Measurements from ENCODE around the gene HELZ2.
"Not testable (repeated sequence)": the region's sequence is repeated elsewhere in the genome, so short reads cannot be mapped to it uniquely, and the experiment has no call there.

Gene HELZ2

GRCh38 chr20:63564036-63564810 is 9.8 kb downstream of the HELZ2 start:
- no peak for DNase-seq (ENCODE audit: low spot score)
- no peak for TF ChIP-seq CTCF (IDR thresholded peaks at IDR 0.05; ENCODE audit: extremely low read depth, missing control alignments)

- no peak for DNase-seq (ENCODE audit: low spot score)
- TF ChIP-seq CTCF (IDR thresholded peaks at IDR 0.05; ENCODE audit: extremely low read depth, missing control alignments): no peak
Observed at GRCh38 chr20:63563225-63563935, 10.7 kb downstream of the HELZ2 start.

DNA sequence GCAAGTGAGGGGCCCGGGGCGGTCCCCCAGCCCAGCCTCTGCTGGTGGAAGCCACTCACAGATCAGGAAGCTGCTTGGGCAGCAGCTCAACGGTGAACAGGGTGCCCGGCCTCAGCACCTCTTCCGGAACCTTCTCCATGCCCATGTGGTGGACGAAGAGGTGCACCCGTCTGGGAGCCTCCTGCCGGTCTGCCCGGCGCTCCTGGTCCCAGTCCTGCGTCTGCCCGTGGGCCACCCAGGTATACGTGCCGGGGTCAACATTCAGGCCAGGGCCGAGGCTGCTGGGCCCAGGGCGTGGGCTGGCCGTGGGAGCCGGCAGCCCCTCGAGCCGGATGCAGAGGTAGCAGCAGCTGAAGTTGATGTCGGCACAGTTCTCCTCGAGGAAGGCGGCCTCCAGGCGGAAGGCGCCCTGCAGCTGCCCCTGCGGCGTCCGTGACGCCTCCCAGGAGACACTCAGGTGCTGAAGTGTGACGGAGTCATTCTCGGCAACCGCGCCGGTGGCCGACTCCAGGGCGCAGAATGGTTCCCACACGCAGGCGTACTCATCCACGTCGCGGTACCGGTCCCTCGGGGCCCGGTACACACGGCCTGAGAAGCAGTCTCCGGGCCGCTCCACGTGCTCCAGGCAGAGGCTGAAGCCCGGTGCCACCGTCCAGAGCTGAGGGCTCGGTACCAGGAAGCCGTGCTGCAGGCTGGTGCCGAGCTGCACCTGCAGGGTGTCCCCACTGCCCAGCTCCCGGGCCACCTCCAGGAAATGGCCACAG is 11.4 kb downstream of the HELZ2 start:
- TF ChIP-seq CTCF (IDR thresholded peaks at IDR 0.05; ENCODE audit: extremely low read depth, missing control alignments): no peak
- DNase-seq (ENCODE audit: low spot score): no peak

- DNase-seq (ENCODE audit: low spot score): no peak
- TF ChIP-seq CTCF (IDR thresholded peaks at IDR 0.05; ENCODE audit: extremely low read depth, missing control alignments): no peak
Observed at GRCh38 chr20:63561624-63562396, 12.2 kb downstream of the HELZ2 start.

GRCh38 chr20:63560856-63561609 is 13.0 kb downstream of the HELZ2 start:
- TF ChIP-seq CTCF (IDR thresholded peaks at IDR 0.05; ENCODE audit: extremely low read depth, missing control alignments): no peak

DNA sequence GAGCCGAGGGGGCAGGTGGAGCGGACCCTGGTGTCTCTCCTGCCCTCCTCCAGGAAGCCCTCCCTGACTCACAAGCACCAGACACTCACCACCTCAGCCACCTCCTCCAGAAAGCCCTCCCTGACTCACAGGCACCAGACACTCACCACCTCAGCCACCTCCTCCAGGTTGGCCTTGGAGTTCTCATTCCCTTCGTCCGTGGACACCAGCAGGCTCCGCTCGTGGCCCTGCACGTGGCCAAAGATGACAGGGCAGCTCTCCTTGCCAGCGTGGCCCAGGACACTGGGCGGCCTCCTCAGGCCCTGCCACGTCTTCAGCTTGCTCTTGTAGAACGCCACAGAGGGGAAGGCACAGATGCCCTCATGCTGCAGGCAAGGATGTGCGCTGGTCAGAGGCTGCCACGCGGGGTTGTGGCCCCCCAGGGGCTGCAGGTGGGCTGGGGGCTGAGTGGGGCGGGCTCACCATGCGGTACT is 13.7 kb downstream of the HELZ2 start:
- no peak for TF ChIP-seq CTCF (IDR thresholded peaks at IDR 0.05; ENCODE audit: extremely low read depth, missing control alignments)
- no peak for DNase-seq (ENCODE audit: low spot score)

More at GRCh38 chr20:63560856-63561609, 13.0 kb downstream of the HELZ2 start:
- DNase-seq (ENCODE audit: low spot score): no peak

GRCh38 chr20:63559485-63560332 is 14.3 kb downstream of the HELZ2 start:
- not testable (repeated sequence) for DNase-seq (ENCODE audit: low spot score)
